HepG2 (cell line): ENCODE results near the gene ZBTB7B. TPM values are rescaled to one million over a fixed set of nuclear protein-coding genes. Genes with fewer than 3 reads are reported as not detected.

Experiments used
- ARNT ChIP-seq: fragments of 450-650 bp; IDR thresholded peaks from 2 replicates; pipeline ENCODE4 v1.6.1; 2017
- FLYWCH1 ChIP-seq: sonication (generic); formaldehyde crosslinking; IDR thresholded peaks from 2 replicates; pipeline ENCODE4 v1.8.1; 2023; ENCODE audit warnings: mild to moderate bottlenecking, missing genetic modification reagents
- FOSL2 ChIP-seq: sonication (generic); formaldehyde crosslinking; IDR thresholded peaks from 2 replicates; pipeline ENCODE4 v1.4.0; 2020; ENCODE audit warnings: missing genetic modification reagents
- HOXA9 ChIP-seq: sonication (generic); formaldehyde crosslinking; IDR thresholded peaks from 2 replicates; pipeline ENCODE4 v1.8.1; 2022; ENCODE audit warnings: missing genetic modification reagents, mild to moderate bottlenecking, moderate library complexity, borderline replicate concordance
- IRX3 ChIP-seq: sonication (generic); formaldehyde crosslinking; IDR thresholded peaks from 2 replicates; pipeline ENCODE4 v1.8.1; 2023; ENCODE audit warnings: mild to moderate bottlenecking, low read depth, missing genetic modification reagents, borderline replicate concordance
- KMT2B ChIP-seq: IDR thresholded peaks from 2 replicates; pipeline ENCODE4 v1.6.1; 2016; ENCODE audit warnings: missing genetic modification reagents, missing compliant biosample characterization
- PRDM10 ChIP-seq: sonication (generic); formaldehyde crosslinking; IDR thresholded peaks from 2 replicates; pipeline ENCODE4 v1.4.0; 2020; ENCODE audit warnings: low read depth, missing genetic modification reagents
- SNAPC4 ChIP-seq: sonication (generic); formaldehyde crosslinking; IDR thresholded peaks from 2 replicates; pipeline ENCODE4 v1.4.0; 2020; ENCODE audit warnings: mild to moderate bottlenecking, missing genetic modification reagents
- SRSF1 ChIP-seq: fragments of 200-400 bp; formaldehyde crosslinking; optimal IDR thresholded peaks from 2 replicates; pipeline ENCODE3; 2017; ENCODE audit warnings: mild to moderate bottlenecking, low read depth, low read length, moderate library complexity
- USF2 ChIP-seq, 2 experiments: sonication (generic) in 1 of 2; formaldehyde crosslinking in 1 of 2; IDR thresholded peaks; 2 replicates each; pipeline versions ENCODE4 v1.5.1 to v1.6.1; 2011 to 2020; ENCODE audit warnings: borderline replicate concordance in 1 of 2, low read depth in 1 of 2, low read length in 1 of 2, mild to moderate bottlenecking in 1 of 2, missing genetic modification reagents in 1 of 2, moderate library complexity in 1 of 2
- ZFX ChIP-seq: sonication (generic); formaldehyde crosslinking; IDR thresholded peaks from 2 replicates; pipeline ENCODE4 v1.4.0; 2020; ENCODE audit warnings: mild to moderate bottlenecking, low read depth, missing genetic modification reagents, moderate library complexity
- ZMYM4 ChIP-seq: sonication (generic); formaldehyde crosslinking; IDR thresholded peaks from 2 replicates; pipeline ENCODE4 v1.8.1; 2023; ENCODE audit warnings: mild to moderate bottlenecking, missing genetic modification reagents
- ZNF446 ChIP-seq: sonication (generic); formaldehyde crosslinking; IDR thresholded peaks from 2 replicates; pipeline ENCODE4 v1.5.0; 2020; ENCODE audit warnings: mild to moderate bottlenecking, missing genetic modification reagents
- ZNF546 ChIP-seq: sonication (generic); formaldehyde crosslinking; conservative IDR thresholded peaks from 2 replicates; pipeline ENCODE4 v1.8.1; 2023; ENCODE audit warnings: mild to moderate bottlenecking, missing genetic modification reagents
- ZNF670 ChIP-seq: sonication (generic); formaldehyde crosslinking; IDR thresholded peaks from 2 replicates; pipeline ENCODE4 v1.8.0; 2022; ENCODE audit warnings: mild to moderate bottlenecking, missing genetic modification reagents, borderline replicate concordance
- ZNF746 ChIP-seq: sonication (generic); formaldehyde crosslinking; IDR thresholded peaks from 2 replicates; pipeline ENCODE4 v1.8.0; 2022; ENCODE audit warnings: mild to moderate bottlenecking, missing genetic modification reagents
- ZNF749 ChIP-seq: sonication (generic); formaldehyde crosslinking; IDR thresholded peaks from 2 replicates; pipeline ENCODE4 v1.8.0; 2022; ENCODE audit warnings: mild to moderate bottlenecking, missing genetic modification reagents, moderate library complexity, borderline replicate concordance
- ZNF891 ChIP-seq: sonication (generic); formaldehyde crosslinking; IDR thresholded peaks from 2 replicates; pipeline ENCODE4 v1.5.0; 2020; ENCODE audit warnings: mild to moderate bottlenecking, missing genetic modification reagents
- polyA plus RNA-seq, 8 experiments: library from polyadenylated mRNA; depleted of rRNA in 3 of 8; stranded (reverse) in 7 of 8; unstranded in 1 of 8; fragments of >200 nt; fragmentation: Illumina TruSeq in 4 of 8; extraction: Trizol in 4 of 8; gene quantifications; 2 replicates each; pipeline versions ENCODE4 v1.2.1 to v1.2.3, GENCODE V29; 2011 to 2016; ENCODE audit warnings: low read depth in 4 of 8, missing spikeins in 1 of 8, mixed read lengths in 1 of 8; ENCODE audit not compliant: insufficient read depth in 1 of 8
- total RNA-seq, 5 experiments: library from RNA; depleted of rRNA; stranded (reverse); fragments of >200 nt; fragmentation: Illumina TruSeq; extraction: Trizol; gene quantifications; 2 replicates each; pipeline ENCODE4 v1.2.3, GENCODE V29; 2016; ENCODE audit warnings: low read depth in 1 of 5

The ZBTB7B gene
- total and polyA plus RNA-seq, 2 of the 13 experiments (the other 11 are each of a cell fraction or from before 2014, with no cell fraction given): 15.5 to 17.5 TPM

GRCh38 chr1:154973344-154974101 lies 29.1 kb upstream of the ZBTB7B start (continued):
- TF ChIP-seq USF2 (IDR thresholded peaks at IDR 0.05; ENCODE audit: low read depth, low read length): no peak
- TF ChIP-seq USF2 (CRISPR knock-in tag; IDR thresholded peaks at IDR 0.05; ENCODE audit: borderline replicate concordance): 0 out of 2 replicates have a peak, but pooled peaks have one; percentile 33
- TF ChIP-seq ZNF746 (CRISPR knock-in tag): 0 out of 2 replicates have a peak, but pooled peaks have one; percentile 81
- no peak for TF ChIP-seq ZNF891 (CRISPR knock-in tag)
- peak; percentile 80; the same call in 1 of the 2 replicates for TF ChIP-seq ZNF446 (CRISPR knock-in tag)
- peak; percentile 77 for TF ChIP-seq PRDM10
- TF ChIP-seq FLYWCH1: no peak
- TF ChIP-seq IRX3 (CRISPR knock-in tag): no peak
- no peak for TF ChIP-seq ZNF546 (CRISPR knock-in tag)
- peak; percentile 23; the same call in 1 of the 2 replicates for TF ChIP-seq FOSL2 (CRISPR knock-in tag)
- TF ChIP-seq ZMYM4: 0 out of 2 replicates have a peak, but pooled peaks have one; percentile 49
- TF ChIP-seq ZNF670 (CRISPR knock-in tag): no peak
- TF ChIP-seq SRSF1: peak; percentile 19
- TF ChIP-seq KMT2B (CRISPR knock-in tag): no peak
- no peak for TF ChIP-seq HOXA9 (CRISPR knock-in tag)
- TF ChIP-seq SNAPC4 (CRISPR knock-in tag): no peak
- TF ChIP-seq ARNT: no peak
- TF ChIP-seq ZNF749: no peak
- peak; percentile 51 for TF ChIP-seq ZFX
